Effector memory CD4-positive, alpha-beta T cell (primary cell): ENCODE measurements around the gene CACNA2D3.

ENCODE experiments used
- DNase-seq, 3 donors: peaks; one replicate each; pipeline ENCODE4 v3.0.0-alpha.2; 2020
- H3K27ac ChIP-seq: 2 replicates; pipeline ENCODE4 v1.7.0; 2013; ENCODE audit warnings: mild to moderate bottlenecking, low read length, moderate library complexity; ENCODE audit not compliant: insufficient read depth, poor library complexity, severe bottlenecking
- H3K27me3 ChIP-seq: replicated peaks from 2 replicates; pipeline ENCODE4 v1.7.0; 2013; ENCODE audit warnings: mild to moderate bottlenecking, low read length; ENCODE audit not compliant: insufficient read depth, control insufficient read depth, poor library complexity, severe bottlenecking
- H3K36me3 ChIP-seq: 2 replicates; pipeline ENCODE4 v1.7.0; 2013; ENCODE audit warnings: mild to moderate bottlenecking, low read length, moderate library complexity; ENCODE audit not compliant: control insufficient read depth, insufficient read depth
- H3K4me1 ChIP-seq: 2 replicates; pipeline ENCODE4 v1.7.0; 2013; ENCODE audit warnings: low read length, mild to moderate bottlenecking; ENCODE audit not compliant: control insufficient read depth, insufficient read depth, poor library complexity, severe bottlenecking
- H3K4me3 ChIP-seq: 2 replicates; pipeline ENCODE4 v1.7.0; 2013; ENCODE audit warnings: low read length, low read depth, mild to moderate bottlenecking; ENCODE audit not compliant: insufficient read depth, poor library complexity, severe bottlenecking
- H3K9me3 ChIP-seq: 2 replicates; pipeline ENCODE4 v1.7.0; 2013; ENCODE audit warnings: mild to moderate bottlenecking, low read length, moderate library complexity; ENCODE audit not compliant: control insufficient read depth

The CACNA2D3 gene

DNA sequence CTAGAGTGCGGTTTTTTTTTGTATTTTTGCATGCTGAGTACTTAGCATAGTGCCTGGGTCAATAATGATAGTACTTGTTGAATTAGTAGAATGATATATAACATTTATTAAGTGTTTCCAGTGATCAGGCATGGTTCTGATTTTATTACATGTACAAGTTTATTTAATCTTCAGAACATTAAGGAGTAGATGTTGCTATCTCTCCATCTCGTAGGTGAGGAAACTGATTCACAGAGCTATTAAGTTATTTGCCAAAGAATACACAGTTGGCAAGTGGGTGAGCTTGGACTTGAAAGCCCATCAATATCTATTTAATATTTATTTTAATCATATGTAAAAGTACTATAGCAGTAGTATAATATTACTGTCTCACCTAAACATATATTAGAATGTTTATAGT, 219.5 kb downstream of the CACNA2D3 start:
- no peaks in the 10 kb centered on the region for H3K36me3 ChIP-seq
- DNase-seq, result no peak
- no peaks in the 10 kb centered on the region for H3K27me3 ChIP-seq

DNA sequence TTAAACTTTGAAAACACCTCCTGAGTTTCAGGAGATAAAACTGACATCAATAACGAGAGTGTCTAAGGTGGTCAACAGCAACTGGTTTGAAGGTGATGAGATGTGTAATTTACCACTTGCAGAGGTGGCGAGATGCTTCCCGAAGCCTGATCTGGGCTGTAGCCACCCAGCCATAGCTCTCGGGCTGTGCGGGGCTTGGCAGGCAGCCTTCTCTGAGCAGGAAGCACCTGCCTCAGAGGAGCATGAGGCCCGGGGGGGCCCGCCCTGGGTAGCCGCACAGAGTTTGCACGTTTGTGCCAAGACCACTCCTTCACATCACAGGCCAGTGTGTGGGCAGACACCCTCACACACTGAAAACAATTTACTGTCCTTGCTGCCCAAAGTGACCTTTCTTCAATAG, 220.3 kb downstream of the CACNA2D3 start:
- H3K9me3 ChIP-seq, result no peaks in the 10 kb centered on the region
- DNase-seq, result no peak
- H3K4me1 ChIP-seq, result no peaks in the 10 kb centered on the region
- no peaks in the 10 kb centered on the region for H3K36me3 ChIP-seq
- H3K27me3 ChIP-seq, result no peaks in the 10 kb centered on the region
- no peak overlapping the region for H3K27ac ChIP-seq
- H3K4me3 ChIP-seq, result no peak overlapping the region

More for the DNA sequence above, 219.5 kb downstream of the CACNA2D3 start:
- Histone ChIP-seq H3K9me3 (no peaks in the 10 kb centered on the region), H3K4me3 (no peak overlapping the region), H3K4me1 (no peaks in the 10 kb centered on the region), H3K27ac (no peak overlapping the region)

DNA sequence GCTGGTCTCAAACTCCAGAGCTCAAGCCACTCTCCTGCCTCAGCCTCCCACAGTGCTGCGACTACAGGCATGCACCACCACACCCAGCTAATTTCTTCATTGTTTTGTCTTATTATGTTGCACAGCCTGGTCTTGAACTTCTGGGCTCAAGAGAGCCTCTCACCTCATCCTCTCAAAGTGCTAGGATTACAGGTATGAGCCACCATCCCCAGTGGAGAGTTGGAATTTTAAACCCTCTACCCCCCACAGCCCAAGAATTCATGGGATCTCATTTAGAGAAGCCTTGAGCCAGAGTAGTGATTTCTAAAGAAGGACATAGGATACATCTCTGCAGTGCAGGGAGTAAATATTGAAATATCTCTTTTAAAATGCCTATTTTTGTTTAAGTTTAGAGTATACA, 221.1 kb downstream of the CACNA2D3 start:
- Histone ChIP-seq H3K9me3 (no peaks in the 10 kb centered on the region), H3K27me3 (no peaks in the 10 kb centered on the region), H3K4me3 (no peak overlapping the region), H3K27ac (no peak overlapping the region), H3K36me3 (no peaks in the 10 kb centered on the region), H3K4me1 (no peaks in the 10 kb centered on the region)
- DNase-seq, result no peak

DNA sequence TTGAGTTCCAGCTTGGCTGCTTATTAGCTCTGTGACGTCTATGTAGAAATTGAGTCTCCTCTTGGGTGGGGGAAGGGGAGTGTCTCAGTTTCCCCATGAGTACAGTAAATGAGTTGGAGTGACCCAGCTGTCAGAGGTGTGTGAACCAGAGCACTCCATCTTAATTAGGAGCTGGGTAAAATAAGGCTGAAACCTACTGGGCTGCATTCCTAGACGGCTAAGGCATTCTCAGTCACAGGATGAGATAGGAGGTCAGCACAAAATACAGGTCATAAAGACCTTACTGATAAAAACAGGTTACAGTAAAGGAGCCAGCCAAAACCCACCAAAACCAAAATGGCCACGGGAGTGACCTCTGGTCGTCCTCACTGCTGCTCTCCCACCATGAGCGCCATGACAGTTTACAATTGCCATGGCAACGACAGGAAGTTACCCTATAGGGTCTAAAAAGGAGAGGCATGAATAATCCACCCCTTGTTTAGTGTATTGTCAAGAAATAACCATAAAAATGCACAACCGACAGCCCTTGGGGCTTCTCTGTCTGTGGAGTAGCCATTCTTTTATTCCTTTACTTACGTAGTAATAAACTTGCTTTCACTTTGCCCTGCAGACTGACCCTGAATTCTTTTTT, 222.4 kb downstream of the CACNA2D3 start:
- no peaks in the 10 kb centered on the region for H3K27me3 ChIP-seq
- no peak overlapping the region for H3K4me3 ChIP-seq
- no peaks in the 10 kb centered on the region for H3K4me1 ChIP-seq
- H3K36me3 ChIP-seq, result no peaks in the 10 kb centered on the region
- DNase-seq, result no peak
- H3K9me3 ChIP-seq, result no peaks in the 10 kb centered on the region
- H3K27ac ChIP-seq, result no peak overlapping the region

DNA sequence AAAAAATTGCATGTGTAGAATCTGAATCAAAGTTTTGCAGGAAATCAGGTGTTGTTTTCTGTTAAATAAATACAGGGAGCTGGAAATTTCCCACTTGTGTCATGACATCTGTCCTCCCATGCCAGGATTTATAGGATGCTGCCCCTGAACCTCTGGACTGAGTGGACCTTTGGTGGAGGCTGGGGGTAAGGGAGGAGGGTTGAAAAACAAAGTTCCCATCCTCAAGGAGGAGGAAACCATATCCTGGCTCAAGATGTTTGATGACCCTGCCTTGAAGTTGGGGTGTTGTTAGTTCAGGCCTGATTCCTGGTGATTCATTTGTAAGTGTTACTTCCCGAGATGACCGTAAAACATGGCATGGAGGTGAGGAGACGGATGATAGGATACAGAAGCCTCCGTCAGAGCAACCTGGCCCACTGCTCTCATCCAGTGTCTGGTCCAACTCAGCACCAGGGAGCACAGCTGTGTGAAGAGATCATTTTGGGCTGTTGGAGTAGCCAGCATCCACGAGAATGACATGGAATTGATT, 223.6 kb downstream of the CACNA2D3 start:
- DNase-seq, result no peak
- Histone ChIP-seq H3K4me3 (no peak overlapping the region), H3K9me3 (no peaks in the 10 kb centered on the region), H3K4me1 (no peaks in the 10 kb centered on the region), H3K27me3 (no peaks in the 10 kb centered on the region), H3K27ac (no peak overlapping the region), H3K36me3 (no peaks in the 10 kb centered on the region)

DNA sequence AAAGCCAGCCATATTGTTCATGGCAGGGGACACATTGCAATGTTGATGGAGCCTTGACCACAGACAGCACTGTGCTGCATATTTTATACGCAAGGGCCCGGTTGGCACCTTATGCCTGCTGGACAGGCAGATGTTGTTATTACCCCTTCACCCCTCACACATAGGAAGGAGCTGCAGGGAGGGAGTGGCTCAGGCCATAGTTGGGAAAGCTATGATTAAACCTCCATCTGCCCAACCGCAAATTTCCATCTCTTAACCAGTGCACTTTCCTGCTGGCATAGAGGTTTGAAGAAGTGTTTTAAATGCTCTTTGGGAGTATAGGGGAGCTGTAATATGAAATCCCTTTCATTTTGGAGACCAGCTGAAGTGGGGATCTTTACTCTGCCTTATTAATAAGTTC, 224.7 kb downstream of the CACNA2D3 start:
- H3K27ac ChIP-seq, result no peak overlapping the region
- H3K27me3 ChIP-seq, result no peaks in the 10 kb centered on the region
- no peaks in the 10 kb centered on the region for H3K4me1 ChIP-seq
- H3K36me3 ChIP-seq, result no peaks in the 10 kb centered on the region
- H3K4me3 ChIP-seq, result no peak overlapping the region
- no peak for DNase-seq
- H3K9me3 ChIP-seq, result no peaks in the 10 kb centered on the region

DNA sequence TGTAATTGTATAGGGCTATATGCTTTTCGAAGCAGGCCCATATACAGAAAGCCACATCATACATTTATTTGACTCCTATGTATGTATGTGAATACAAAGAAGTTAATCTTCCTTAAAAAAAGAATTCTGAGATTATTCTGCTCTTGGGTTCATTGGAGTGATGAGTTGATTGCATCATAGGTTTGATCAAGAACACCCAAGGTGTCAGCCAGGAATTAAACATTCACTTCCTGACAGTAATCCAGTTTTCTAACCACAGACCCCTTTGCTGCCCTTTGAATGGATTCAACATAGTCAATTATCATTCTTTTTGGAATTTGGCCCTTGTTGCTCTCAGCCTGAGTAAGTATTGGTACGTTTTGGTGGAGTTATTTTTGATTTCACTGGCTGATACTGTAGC, 225.6 kb downstream of the CACNA2D3 start:
- H3K27ac ChIP-seq, result no peak overlapping the region
- no peaks in the 10 kb centered on the region for H3K4me1 ChIP-seq
- H3K27me3 ChIP-seq, result no peaks in the 10 kb centered on the region
- H3K9me3 ChIP-seq, result no peaks in the 10 kb centered on the region
- H3K4me3 ChIP-seq, result no peak overlapping the region
- DNase-seq, result no peak
- no peaks in the 10 kb centered on the region for H3K36me3 ChIP-seq

DNA sequence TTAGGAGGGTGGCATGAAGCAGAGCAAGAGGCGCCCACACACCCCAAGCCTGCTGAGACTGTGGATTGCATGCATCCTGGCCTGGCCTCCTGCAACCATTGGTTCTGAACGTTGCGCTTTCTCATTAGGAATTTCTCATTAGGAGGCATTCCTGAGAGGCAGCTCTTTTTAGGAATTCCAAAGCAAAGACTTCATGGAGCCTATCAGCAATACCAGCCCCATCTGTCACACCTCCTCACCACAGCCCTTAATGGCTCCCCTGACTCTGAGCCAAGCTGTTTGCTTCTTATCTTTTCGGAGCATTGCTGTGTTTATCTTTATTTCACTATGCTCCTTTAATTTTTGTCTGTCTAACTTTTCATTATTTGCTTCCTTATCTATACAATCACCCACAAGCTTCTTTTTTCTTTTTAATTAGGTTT, 226.9 kb downstream of the CACNA2D3 start:
- no peaks in the 10 kb centered on the region for H3K9me3 ChIP-seq
- H3K27me3 ChIP-seq, result no peaks in the 10 kb centered on the region
- H3K36me3 ChIP-seq, result no peaks in the 10 kb centered on the region
- no peaks in the 10 kb centered on the region for H3K4me1 ChIP-seq
- no peak overlapping the region for H3K27ac ChIP-seq
- H3K4me3 ChIP-seq, result no peak overlapping the region
- no peak for DNase-seq

DNA sequence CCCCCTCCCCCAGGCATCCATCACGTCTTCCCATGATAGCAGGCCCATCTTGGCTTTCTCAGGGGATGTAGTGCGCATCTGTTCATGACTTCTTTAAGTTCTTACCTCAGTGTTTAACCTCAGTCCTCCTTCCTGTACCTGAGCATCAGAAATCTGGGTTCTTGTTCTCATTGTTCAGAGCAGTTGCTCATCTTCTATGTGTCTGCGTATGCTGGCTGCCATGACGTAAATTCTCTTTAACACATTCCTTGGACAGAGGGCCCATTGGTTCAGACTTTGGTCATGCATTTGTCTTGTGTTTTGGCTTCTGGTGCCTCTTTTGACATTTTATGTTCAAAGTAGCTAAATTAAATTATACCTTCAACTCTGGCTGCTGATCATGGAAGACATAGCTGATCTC, 227.3 kb downstream of the CACNA2D3 start:
- H3K36me3 ChIP-seq, result no peaks in the 10 kb centered on the region
- no peaks in the 10 kb centered on the region for H3K4me1 ChIP-seq
- H3K27ac ChIP-seq, result no peak overlapping the region
- no peaks in the 10 kb centered on the region for H3K9me3 ChIP-seq
- H3K27me3 ChIP-seq, result no peaks in the 10 kb centered on the region
- no peak for DNase-seq
- no peak overlapping the region for H3K4me3 ChIP-seq

DNA sequence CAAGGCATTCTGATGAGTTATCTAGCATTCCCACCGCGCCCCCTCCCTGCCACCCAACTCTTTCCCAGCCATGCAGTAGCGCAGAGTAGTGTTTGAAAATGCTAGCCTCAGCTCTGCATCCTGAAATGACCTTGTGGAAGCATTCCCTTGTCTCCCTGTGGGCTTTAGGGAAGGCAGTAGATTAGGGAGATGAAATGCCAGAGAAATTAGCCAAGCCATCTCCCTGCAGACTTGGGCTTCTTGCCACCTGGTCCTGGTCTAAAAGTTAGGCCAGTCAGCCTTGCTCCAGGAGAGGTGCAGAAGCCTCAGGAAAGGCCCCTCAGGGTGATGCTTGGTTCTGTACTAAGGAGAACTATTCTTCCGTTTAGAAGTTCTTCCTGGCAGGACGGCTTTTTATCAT, 231.2 kb downstream of the CACNA2D3 start:
- no peak for DNase-seq
- no peaks in the 10 kb centered on the region for H3K27me3 ChIP-seq
- no peak overlapping the region for H3K4me3 ChIP-seq
- no peaks in the 10 kb centered on the region for H3K36me3 ChIP-seq
- H3K27ac ChIP-seq, result no peak overlapping the region
- no peaks in the 10 kb centered on the region for H3K9me3 ChIP-seq
- H3K4me1 ChIP-seq, result no peaks in the 10 kb centered on the region
